ENCODE measurements around the gene RNF220. TPM values are rescaled to one million over a fixed set of nuclear protein-coding genes. Genes with fewer than 3 reads are reported as not detected.

Gene RNF220
- total and polyA plus RNA-seq, 2 of the 13 experiments (the other 11 are each of a cell fraction or from before 2014, with no cell fraction given), result 48.2 to 72.1 TPM

GRCh38 chr1:44537538-44537937 lies 132.5 kb downstream of the RNF220 start:
- TF ChIP-seq, protein P1, sequence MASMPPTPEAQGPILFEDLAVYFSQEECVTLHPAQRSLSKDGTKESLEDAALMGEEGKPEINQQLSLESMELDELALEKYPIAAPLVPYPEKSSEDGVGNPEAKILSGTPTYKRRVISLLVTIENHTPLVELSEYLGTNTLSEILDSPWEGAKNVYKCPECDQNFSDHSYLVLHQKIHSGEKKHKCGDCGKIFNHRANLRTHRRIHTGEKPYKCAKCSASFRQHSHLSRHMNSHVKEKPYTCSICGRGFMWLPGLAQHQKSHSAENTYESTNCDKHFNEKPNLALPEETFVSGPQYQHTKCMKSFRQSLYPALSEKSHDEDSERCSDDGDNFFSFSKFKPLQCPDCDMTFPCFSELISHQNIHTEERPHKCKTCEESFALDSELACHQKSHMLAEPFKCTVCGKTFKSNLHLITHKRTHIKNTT (CRISPR knock-in tag; IDR thresholded peaks at IDR 0.05), result no peak
- TF ChIP-seq ZNF337 (CRISPR knock-in tag; IDR thresholded peaks at IDR 0.05; ENCODE audit: borderline replicate concordance, low read depth), result no peak
- TF ChIP-seq HOXA3 (CRISPR knock-in tag; IDR thresholded peaks at IDR 0.05), result no peak
- TF ChIP-seq ZNF121 (CRISPR knock-in tag; IDR thresholded peaks at IDR 0.05), result no peak
- no peak for TF ChIP-seq CREBL2 (CRISPR knock-in tag; IDR thresholded peaks at IDR 0.05; ENCODE audit: borderline replicate concordance)
- TF ChIP-seq ZNF639 (CRISPR knock-in tag; conservative IDR thresholded peaks at IDR 0.05), result no peak
- Histone ChIP-seq H3K36me3 (replicated peaks in 1 of 2; ENCODE audit: control insufficient read depth in 1 of 2, insufficient read depth in 2 of 2, low read length in 2 of 2) (peaks cover 0 to 14% of the 10 kb centered on the region in 2 experiments; a peak in 3 of 5 replicates), H3K27me3 (ENCODE audit: control insufficient read depth in 1 of 2, insufficient read depth in 2 of 2, low read length in 2 of 2) (peaks cover 0 to 8% of the 10 kb centered on the region in 2 experiments; a peak in 2 of 5 replicates), H3K9ac (ENCODE audit: insufficient read depth, low read depth, low read length) (no peak overlapping the region), H4K20me1 (ENCODE audit: insufficient read depth, low read length) (0 out of 2 replicates have a peak, but pooled peaks cover 5% of the 10 kb centered on the region), H2AFZ (ENCODE audit: low read length) (no peak overlapping the region), H3K79me2 (ENCODE audit: insufficient read depth, low read length) (no peaks in the 10 kb centered on the region), H3K9me3 (ENCODE audit: low read length) (no peaks in the 10 kb centered on the region), H3K4me3 (replicated peaks in 1 of 3; ENCODE audit: insufficient read depth in 1 of 3, low read depth in 2 of 3, low read length in 3 of 3) (no peak overlapping the region), H3K4me1 (ENCODE audit: insufficient read depth, low read length) (peaks cover 7% of the 10 kb centered on the region), H3K27ac (ENCODE audit: extremely low read length, insufficient read depth, low read length) (no peak overlapping the region), H3K4me2 (ENCODE audit: low read depth, low read length) (no peak overlapping the region)
- intact Hi-C loops (cut with micrococcal nuclease; ENCODE audit: unreplicated experiment) (no loop called here), in situ Hi-C loops (cut with HindIII; ENCODE audit: extremely low pct_ligation_motif_present, low pct_unique_long_range_greater_than_20kb) (no loop called here)
- ChIA-PET POLR2A (no interaction called here), CTCF (ENCODE audit: low intra/inter-chr PET ratio, low total read pairs) (no interaction called here)
- 84% methylated on average over 6 of the region's 6 CpGs for WGBS (ENCODE audit: low lambda C conversion rate)
- FAIRE-seq, result no peak
- no peak for DNase-seq (ENCODE audit: low spot score)
- no TSS peak for BruUV-seq (replicated peaks)
- ATAC-seq, result no peak
